GM18502 (cell line): Measurements from ENCODE around the gene ZMYM4.
"Not testable (repeated sequence)": the region's sequence is repeated elsewhere in the genome, so short reads cannot be mapped to it uniquely, and the experiment has no call there.

Source experiments
- ATAC-seq: cut with Tn5 transposase; IDR thresholded peaks from one replicate; pipeline ENCODE4 v1.9.1; 2021; ENCODE audit warnings: mild to moderate bottlenecking; ENCODE audit not compliant: unreplicated experiment, poor library complexity

The ZMYM4 gene

DNA sequence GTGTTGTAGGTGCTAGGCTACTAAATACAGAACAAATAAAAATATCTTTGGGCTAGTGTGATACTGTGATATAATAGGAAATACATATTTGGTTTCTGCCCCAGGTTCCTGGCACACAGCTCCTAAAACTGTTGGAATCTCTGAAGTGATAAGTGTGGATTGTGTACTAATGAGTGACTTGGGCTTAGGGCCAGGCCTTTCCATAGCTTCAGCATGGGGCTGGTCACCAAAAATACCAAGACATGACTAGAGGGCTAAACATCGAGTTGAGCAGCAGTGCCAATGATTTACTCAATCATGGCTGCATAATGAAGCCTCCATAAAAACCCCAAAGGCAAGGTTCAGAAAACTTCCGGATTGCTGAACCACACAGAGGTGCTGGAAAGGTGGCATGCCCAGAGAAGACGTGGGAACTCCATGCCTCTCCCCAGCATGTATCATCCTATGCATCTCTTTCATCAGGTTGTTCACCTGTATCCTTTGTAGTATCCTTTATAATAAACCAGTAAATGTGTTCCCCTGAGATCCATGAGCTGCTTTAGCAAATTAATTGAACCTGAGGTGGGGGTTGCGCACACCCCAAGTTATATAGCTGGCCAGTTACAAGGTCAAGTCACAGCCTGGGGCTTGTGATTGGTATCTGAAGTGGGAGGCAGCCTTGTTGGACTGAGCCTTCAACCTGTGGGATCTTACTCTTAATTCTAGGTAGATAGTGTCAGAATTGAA, 51.6 kb downstream of the ZMYM4 start:
- ATAC-seq, result no peak

DNA sequence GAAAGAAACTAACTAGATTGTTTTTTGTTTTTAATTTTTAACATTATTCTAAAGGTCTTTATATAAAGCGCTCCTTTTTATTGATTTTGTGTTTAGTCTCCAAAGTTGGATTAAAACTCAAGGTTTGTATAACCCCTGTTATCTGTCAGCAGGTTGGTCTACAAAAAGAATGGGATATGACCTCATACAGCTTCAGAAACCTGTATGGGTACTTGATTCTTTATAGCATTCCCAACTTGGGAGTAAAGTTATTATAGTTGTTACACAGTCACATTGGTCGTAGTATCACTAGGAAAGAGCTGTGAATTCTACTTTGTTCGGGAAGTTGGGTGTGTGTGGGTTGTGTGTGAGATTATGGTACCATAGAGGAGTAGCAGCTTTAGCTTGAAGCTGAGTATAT, 52.4 kb downstream of the ZMYM4 start:
- no peak for ATAC-seq

DNA sequence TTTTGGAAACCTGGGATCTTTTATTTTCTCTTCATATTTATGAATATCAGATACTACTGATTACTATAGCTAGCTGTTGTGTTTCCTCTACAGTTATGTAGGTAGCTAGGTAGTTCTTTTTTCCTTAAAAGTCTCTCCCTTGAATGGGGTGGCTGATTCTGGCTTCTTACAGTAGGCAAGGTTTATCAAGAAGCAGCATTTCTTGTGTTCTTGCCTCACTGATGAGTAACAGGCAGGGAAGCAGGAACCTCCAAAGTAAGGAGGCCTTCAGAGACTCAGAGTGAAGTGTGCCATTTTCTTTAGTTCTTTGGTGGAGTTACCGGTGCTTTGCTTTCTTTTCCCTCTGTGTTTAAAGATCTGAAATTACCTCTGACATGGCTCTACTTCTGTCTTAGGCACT, 56.0 kb downstream of the ZMYM4 start:
- no peak for ATAC-seq

DNA sequence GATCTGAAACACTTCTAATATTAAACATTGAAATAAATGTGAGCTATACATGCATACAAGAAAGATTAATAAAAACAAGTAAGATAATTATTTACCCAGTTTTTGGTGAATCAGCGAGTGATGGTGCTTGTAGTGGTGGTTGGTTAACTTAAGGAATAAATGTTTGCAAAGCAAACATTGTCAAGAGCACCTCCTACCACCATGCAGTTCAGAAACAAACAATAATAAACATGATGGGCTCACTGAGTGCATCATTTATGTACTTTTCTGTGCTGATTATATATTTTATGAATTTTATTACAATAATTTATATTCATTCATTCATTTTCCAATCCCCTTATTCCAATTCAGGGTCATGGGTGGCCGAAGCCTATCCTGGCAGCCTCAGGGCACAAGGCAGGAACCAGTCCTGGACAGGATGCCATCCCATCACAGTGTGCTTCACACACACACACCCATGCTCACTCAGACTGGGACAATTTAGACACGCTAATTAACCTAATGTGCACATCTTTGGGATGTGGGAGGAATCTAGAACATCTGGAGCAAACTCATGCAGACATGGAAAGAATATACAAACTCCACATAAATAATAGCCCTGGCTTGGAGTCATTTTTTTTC, 57.8 kb downstream of the ZMYM4 start:
- no peak for ATAC-seq

DNA sequence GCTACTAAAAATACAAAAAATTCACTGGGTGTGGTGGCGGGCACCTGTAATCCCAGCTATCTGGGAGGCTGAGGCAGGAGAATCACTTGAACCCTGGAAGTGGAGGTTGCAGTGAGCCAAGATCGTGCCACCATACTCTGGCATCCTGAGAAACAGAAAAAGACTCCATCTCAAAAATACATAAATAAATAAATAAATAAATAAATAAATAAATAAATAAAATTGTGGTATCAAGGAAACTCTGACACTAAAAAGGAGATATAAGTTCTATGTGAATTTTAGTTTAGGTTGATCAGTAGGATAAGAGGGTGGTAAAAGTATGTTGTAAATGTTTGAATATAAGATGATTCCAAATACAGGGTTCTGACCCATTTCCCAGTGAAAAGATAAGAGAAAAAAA, 63.1 kb downstream of the ZMYM4 start:
- not testable (repeated sequence) for ATAC-seq

DNA sequence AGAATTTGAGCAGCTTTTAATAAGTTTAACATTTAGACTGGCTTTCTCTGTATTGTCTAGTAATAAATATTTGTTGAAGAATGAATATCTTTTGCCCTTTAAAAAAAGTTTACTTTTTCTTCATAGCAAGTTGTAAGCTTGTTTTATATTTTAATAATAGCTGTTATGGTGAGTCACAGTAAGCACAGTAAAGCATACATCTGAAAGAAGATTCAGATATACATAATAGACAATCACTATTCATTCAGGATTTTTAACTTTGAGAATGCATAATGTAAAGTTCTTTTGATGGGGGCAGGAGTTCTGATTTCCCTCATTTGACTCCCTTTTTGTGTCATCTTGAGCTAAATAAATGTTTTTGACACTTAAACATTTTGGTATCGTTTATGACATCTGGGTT, 66.0 kb downstream of the ZMYM4 start:
- ATAC-seq, result no peak

DNA sequence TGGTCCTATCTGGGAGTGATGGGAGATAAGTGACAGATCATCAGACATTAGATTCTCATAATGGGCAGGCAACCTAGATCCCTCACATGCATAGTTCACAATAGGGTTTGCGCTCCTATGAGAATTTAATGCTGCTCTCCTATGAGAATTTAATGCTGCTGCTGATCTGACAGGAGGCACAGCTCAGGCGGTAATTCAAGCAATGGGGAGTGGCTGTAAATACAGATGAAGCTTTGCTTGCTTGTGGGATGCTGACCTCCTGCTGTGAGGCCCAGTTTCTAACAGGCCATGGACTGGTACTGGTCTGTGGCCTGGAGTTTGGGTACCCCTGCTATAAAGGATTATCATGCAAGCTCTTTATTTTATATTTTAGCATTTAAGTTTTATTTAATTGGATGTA, 72.0 kb downstream of the ZMYM4 start:
- ATAC-seq, result no peak

DNA sequence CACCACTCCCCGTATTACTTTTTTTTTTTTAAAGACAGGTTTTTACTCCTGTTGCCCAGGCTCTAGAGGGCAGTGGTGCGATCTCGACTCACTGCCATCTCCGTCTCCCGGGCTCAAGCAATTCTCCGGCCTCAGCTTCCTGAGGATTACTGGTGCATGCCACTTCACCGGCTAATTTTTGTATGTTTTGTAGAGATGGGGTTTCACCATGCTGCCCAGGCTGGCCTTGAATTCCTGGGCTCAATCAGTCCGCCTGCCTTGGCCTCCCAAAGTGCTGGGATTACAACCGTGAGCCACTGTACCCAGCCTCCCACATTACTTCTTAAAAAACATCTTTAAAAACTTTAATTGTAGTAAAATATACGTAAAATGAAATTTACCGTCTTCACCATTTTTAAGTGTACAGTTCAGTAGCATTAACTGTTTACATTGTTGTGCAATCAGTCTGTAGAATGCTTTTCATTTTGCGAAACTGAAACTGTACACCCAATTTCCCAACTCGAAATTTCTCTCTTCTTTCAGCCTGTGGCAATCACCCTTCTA, 77.0 kb downstream of the ZMYM4 start:
- ATAC-seq, result no peak

DNA sequence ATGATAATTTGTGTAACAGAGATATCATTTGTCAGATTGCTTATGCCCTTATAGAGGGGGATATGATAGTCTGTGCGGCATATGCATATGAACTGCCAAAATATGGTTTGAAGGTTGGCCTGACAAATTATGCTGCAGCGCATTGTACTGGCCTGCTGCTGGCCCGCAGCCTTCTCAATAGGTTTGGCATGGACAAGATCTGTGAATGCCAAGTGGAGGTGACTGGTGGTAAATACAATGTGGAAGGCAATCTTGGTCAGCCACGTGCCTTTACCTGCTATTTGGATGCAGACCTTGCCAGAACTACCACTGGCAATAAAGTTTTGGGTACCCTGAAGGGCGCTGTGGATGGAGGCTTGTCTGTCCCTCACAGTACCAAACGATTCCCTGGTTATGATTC, 82.4 kb downstream of the ZMYM4 start:
- ATAC-seq, result no peak

DNA sequence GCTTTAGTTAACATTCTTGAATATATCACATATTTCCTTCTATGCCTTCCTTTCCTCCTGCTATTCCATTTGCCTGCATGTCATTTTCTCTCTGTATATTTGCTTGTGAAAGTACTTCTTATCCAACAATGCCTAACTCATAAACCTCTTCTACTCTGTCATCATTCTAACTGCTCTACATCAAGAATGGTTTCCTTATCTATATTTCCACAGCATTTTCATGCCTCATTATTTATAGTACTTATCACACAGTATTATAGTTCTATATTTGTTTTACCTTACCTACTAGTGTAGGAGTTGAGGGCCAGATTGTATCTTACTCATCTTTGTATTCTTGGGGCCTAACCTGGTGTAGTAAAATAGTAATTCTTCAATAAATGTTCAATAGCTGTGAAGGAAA, 91.5 kb downstream of the ZMYM4 start:
- no peak for ATAC-seq

DNA sequence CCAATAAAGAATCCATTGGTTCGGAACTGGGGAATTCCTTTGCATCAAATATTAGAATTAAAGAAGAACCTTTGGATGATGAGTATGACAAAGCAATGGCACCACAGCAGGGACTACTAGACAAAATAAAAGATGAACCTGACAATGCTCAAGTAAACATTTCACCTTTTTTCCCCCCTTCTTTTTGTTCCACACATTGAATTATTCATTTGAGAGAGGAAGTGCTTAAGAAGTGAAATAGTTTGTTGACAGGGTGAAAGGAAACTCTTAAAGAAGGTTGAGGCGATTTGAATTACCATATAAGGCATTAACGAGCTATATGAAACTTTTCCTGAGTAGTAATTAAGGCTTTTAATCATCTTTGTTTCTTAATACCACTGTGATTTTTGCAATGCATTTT, 93.1 kb downstream of the ZMYM4 start:
- ATAC-seq, result no peak

DNA sequence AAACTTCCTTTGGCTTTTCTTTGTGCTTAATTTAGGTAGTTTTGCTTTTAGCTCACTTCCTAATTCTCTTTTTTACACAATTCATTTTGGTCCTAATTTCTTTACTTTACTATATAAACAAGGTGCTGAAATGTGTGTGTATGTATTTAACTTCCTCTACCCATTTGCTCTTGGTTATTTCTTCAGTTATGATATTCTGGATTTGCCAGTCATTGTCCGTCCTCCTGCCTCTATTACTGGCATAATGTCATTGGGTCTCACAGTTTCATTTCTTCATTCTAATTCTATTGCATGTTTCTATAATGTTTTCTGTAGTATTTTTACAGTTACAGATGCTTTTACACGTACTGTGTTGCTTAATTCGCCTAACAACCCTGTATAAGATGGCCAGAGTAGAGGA, 96.2 kb downstream of the ZMYM4 start:
- no peak for ATAC-seq

DNA sequence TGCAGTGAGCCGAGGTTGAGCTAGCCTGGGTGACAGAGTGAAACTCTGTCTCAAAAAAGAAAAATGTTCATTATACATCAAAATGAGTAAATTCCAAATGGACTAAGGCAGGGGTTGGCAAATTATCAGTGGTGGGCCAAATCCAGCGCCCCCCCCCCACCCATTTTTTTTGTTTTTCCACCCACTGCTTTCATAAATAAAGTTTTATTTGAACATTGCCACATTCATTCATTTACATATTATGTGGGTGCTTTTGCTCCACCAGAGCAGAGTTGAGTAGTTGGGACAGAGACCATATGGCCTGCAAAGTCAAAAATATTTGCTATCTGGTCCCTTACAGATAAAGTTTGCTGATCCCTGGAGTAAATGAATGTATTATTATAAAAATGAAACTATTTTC, 99.4 kb downstream of the ZMYM4 start:
- no peak for ATAC-seq

DNA sequence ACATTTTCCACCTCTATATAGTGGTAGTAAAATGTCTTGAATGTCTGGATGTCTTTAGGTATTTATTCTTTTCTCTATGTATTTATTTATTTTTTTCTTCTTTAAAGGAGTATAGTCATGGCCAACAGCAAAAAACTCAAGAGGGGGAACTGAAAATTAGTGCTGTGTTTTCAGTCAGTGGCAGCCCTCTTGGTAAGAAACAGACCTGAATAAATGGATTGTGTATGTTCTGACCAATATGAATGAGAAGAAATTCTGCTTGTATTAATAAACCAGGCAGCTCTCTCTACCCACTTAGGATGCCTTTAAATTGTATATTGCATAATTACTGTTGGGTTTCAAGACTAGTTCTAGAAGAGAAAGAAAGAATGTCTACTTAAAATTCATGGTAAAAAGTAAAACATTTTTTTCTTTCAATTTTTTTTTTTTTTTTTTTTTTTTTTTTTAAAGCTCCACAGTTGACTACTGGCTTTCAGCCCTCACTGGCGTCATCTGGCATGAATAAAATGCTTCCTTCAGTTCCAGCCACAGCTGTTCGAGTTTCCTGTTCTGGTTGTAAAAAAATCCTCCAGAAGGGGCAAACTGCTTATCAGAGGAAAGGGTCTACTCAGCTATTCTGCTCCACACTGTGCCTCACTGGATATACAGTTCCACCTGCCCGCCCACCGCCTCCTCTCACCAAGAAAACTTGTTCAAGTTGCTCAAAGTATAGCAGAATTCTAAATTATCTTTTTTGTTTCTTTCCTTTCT, 101.6 kb downstream of the ZMYM4 start:
- no peak for ATAC-seq

DNA sequence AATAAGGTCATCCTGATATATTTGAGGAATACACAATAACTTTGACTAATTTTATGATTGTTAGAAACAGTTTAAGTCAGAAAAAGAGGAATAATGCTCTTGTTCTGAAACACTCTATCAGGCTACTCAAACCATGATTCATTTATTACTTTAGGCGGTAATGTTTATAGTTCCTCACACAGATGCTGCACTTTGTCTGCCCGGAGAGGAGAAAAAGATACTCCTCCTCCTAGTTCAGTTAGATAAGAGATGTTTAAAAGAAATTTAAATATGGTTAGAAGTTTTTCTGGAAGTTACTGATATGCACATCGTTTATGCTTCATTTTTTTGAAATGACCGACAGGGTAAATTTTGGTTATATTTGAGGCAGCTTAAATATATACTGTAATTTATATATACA, 103.0 kb downstream of the ZMYM4 start:
- no peak for ATAC-seq

DNA sequence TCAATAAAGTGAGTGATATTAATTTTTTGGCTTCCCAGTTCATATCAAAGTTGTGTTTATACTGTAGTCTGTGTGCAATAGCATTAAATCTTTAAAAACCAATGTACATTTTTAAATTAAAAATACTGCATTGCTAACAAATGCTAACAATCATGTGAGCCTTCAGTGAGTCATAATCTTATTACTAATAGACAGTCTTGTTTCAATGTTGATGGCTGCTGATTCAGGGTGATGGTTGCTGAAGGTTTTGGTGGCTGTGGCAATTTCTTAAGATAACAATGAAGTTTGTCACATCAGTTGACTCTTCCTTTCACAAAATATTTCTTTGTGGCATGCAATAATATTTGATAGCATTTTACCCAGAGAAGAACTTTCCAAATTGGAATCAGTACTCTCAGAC, 109.0 kb downstream of the ZMYM4 start:
- ATAC-seq, result no peak

DNA sequence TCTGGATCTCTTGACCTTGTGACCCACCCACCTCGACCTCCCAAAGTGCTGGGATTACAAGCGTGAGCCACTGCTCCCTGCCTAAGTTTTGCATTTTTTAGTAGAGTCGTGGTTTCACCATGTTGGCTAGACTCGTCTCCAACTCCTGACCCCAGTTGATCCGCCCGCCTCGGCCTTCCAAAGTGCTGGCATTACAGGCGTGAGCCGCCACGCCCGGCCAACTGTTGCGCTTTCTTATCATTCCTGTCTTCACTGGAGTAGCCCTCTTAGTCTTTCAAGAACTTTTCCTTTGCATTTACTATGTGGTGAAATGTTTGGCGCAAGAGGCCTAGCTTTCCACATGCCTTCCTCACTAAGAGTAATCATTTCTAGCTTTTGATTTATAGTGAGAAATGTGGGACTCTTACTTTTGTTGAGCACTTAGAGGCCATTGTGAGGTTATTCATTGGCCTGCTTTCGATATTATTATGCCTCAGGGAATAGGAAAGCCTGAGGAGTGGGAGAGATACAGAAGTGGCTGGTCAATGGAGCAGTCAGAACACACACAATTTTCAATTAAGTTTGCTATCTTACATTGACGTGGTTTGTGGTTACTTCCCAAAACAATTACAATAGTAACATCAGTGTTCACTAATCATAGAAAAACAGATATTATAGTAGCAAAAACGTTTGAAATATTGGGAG, 111.0 kb downstream of the ZMYM4 start:
- ATAC-seq, result no peak

DNA sequence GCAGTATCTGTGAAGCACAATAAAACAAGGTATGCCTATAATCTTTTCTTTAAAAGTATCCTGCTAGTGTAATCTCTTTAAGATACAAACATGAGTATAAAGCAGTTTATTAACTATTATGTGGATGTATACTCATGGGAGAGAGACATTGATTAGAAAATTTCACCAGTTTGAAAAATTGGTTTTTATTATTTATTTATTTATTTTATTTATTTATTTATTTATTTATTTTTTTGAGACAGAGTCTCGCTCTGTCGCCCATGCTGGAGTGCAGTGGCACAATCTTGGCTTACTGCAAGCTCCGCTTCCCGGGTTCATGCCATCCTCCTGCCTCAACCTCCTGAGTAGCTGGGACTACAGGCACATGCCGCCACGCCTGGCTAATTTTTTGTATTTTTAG, 111.6 kb downstream of the ZMYM4 start:
- not testable (repeated sequence) for ATAC-seq

DNA sequence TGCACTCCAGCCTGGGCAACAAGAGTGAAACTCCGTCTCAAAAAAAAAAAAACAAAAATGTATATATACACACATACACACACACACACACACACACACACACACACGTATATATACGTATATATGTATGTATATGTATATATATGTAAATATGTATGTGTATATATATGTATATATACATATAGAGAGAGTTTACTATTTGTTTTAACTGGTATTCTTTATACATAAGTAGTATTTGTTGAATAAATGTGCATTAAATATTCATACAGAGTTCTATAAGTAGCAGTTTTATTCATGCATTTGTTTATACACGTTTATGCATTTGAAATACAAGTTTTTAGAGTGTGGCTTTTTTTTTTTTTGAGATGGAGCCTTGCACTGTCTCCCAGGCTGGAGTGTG, 113.6 kb downstream of the ZMYM4 start:
- no peak for ATAC-seq

DNA sequence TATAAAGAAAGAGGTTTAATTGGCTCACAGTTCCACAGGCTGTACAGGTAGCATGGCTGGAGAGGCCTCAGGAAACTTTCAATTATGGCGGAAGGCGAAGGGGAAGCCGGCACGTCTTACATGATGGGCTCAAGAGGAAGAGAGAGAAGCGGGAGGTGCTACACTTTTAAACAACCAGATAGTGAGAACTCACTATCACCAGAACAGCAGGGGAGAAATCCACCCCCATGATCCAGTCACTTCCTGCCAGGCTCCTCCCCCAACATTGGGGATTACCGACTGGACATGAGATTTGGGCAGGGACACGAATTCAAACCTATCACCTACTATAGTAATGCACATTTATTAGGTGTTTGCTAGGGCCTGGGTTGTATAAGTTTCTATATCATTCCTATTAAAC, 117.8 kb downstream of the ZMYM4 start:
- ATAC-seq, result no peak

DNA sequence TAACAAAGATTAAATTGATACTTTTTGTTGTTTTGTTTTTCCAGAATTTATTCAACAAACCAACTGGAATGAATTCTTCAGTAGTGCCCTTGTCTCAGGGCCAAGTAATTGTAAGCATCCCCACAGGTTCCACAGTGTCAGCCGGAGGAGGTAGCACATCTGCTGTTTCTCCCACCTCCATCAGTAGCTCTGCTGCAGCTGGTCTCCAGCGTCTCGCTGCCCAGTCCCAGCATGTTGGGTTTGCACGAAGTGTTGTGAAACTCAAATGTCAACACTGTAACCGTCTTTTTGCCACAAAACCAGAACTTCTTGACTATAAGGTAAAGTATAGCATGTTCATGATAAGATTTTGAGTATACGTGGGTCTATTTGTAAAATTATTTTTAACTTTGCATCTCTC, 118.5 kb downstream of the ZMYM4 start:
- no peak for ATAC-seq
